Measurements from ENCODE around the gene ZNF365. TPM values are rescaled to one million over a fixed set of nuclear protein-coding genes. Genes with fewer than 3 reads are reported as not detected.

ZNF365 gene
- total and polyA plus RNA-seq, 9 of the 15 experiments (the other 6 are each of a cell fraction or from before 2014, with no cell fraction given), result 0.03 to 0.04 TPM; not detected in 7

- intact Hi-C loops (cut with micrococcal nuclease) (no loop called here), in situ Hi-C loops (cut with MboI) (loop anchor here (25.0 kb wide), 1 partner anchor 1311 kb away; no protein-coding TSS in a partner anchor)
- ATAC-seq, result no peak
- no peak overlapping the region for H3K4me2 ChIP-seq (ENCODE audit: insufficient read depth, low read length)
- no peak overlapping the region for H3K27ac ChIP-seq (ENCODE audit: extremely low read depth, low read depth, low read length)
- POLR2A ChIA-PET, result interaction anchor here (0.7 kb wide), 1 partner anchor 40 kb away, joined by 3 read pairs; no protein-coding TSS in a partner anchor
- no peak for FAIRE-seq
- no peak overlapping the region for H3K9ac ChIP-seq (ENCODE audit: insufficient read depth in 1 of 2, low read depth in 2 of 2, low read length in 2 of 2)
- H3K9me3 ChIP-seq (replicated peaks; ENCODE audit: control insufficient read depth, insufficient read depth, low read depth, low read length), result no peaks in the 10 kb centered on the region
- H3K79me2 ChIP-seq (ENCODE audit: control insufficient read depth, insufficient read depth, low read length), result no peaks in the 10 kb centered on the region
- H4K20me1 ChIP-seq (replicated peaks; ENCODE audit: control insufficient read depth, insufficient read depth, low read length), result no peaks in the 10 kb centered on the region
- no peaks in the 10 kb centered on the region for H3K9me1 ChIP-seq (ENCODE audit: control insufficient read depth, insufficient read depth, low read length)
- no peaks in the 10 kb centered on the region for H3K36me3 ChIP-seq (ENCODE audit: control insufficient read depth, insufficient read depth, low read length)
- no TSS peak for BruUV-seq (replicated peaks)
- TF ChIP-seq RAD21 (CRISPR knock-in tag; conservative IDR thresholded peaks at IDR 0.05 in 1 of 2, IDR thresholded peaks at IDR 0.05 in 1 of 2) (no peak), REST (IDR thresholded peaks at IDR 0.05; ENCODE audit: borderline replicate concordance) (no peak), REST (CRISPR knock-in tag; IDR thresholded peaks at IDR 0.05; ENCODE audit: low read depth) (no peak), BRF1 (IDR thresholded peaks at IDR 0.05; ENCODE audit: borderline replicate concordance, extremely low read depth, insufficient read length) (no peak), CBX2 (IDR thresholded peaks at IDR 0.05; ENCODE audit: insufficient read depth, low read length, poor library complexity, severe bottlenecking) (no peak), ELF1 (tag; IDR thresholded peaks at IDR 0.05) (no peak), HDGF (IDR thresholded peaks at IDR 0.05) (no peak), ZNF174 (CRISPR knock-in tag; IDR thresholded peaks at IDR 0.05) (no peak), RAD51 (IDR thresholded peaks at IDR 0.05; ENCODE audit: borderline replicate concordance, low read depth) (no peak), CHD1 (IDR thresholded peaks at IDR 0.05; ENCODE audit: low read length) (no peak), LARP7 (IDR thresholded peaks at IDR 0.05) (no peak), ZNF24 (IDR thresholded peaks at IDR 0.05) (no peak), ETS1 (conservative IDR thresholded peaks at IDR 0.05; ENCODE audit: control insufficient read depth, low read depth, low read length) (no peak)
- no peak overlapping the region for H2AFZ ChIP-seq (ENCODE audit: low read depth, low read length)
- CTCF ChIA-PET (ENCODE audit: low intra/inter-chr PET ratio), result no interaction called here
- no peak for DNase-seq (ENCODE audit: extremely low read depth in 1 of 4, low spot score in 3 of 4)
- no peak overlapping the region for H3K4me3 ChIP-seq
- no peaks in the 10 kb centered on the region for H3K27me3 ChIP-seq (ENCODE audit: control insufficient read depth in 2 of 2, insufficient read depth in 2 of 2, low read length in 2 of 2)
- no peaks in the 10 kb centered on the region for H3K4me1 ChIP-seq (replicated peaks in 1 of 2; ENCODE audit: control insufficient read depth in 2 of 2, insufficient read depth in 2 of 2, low read length in 2 of 2)
- 2% methylated on average over 3 of the region's 3 CpGs for WGBS (ENCODE audit: insufficient coverage, low coverage, missing lambda C conversion rate)
These were observed 52.4 kb downstream of the ZNF365 start for GRCh38 chr10:62426600-62426999.
